Epidermal melanocyte (primary cell): ENCODE data around the gene ARRDC3.
"Not testable (repeated sequence)": the region's sequence is repeated elsewhere in the genome, so short reads cannot be mapped to it uniquely, and the experiment has no call there.

Experiments
- DNase-seq: peaks from one replicate; pipeline ENCODE4 v3.0.0; 2011; ENCODE audit warnings: low spot score; ENCODE audit not compliant: insufficient read length

ARRDC3 gene, protein sequence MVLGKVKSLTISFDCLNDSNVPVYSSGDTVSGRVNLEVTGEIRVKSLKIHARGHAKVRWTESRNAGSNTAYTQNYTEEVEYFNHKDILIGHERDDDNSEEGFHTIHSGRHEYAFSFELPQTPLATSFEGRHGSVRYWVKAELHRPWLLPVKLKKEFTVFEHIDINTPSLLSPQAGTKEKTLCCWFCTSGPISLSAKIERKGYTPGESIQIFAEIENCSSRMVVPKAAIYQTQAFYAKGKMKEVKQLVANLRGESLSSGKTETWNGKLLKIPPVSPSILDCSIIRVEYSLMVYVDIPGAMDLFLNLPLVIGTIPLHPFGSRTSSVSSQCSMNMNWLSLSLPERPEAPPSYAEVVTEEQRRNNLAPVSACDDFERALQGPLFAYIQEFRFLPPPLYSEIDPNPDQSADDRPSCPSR

GRCh38 chr5:91383027-91383955 lies at the start of gene ARRDC3:
ARRDC3 (minus strand) TSS chr5:91383317; CDS start chr5:91383092, 225 bp downstream.
- DNase-seq, result peak; percentile 75

- DNase-seq, result no peak
Measured at GRCh38 chr5:91430949-91431348, 47.8 kb upstream of the ARRDC3 start.

DNA sequence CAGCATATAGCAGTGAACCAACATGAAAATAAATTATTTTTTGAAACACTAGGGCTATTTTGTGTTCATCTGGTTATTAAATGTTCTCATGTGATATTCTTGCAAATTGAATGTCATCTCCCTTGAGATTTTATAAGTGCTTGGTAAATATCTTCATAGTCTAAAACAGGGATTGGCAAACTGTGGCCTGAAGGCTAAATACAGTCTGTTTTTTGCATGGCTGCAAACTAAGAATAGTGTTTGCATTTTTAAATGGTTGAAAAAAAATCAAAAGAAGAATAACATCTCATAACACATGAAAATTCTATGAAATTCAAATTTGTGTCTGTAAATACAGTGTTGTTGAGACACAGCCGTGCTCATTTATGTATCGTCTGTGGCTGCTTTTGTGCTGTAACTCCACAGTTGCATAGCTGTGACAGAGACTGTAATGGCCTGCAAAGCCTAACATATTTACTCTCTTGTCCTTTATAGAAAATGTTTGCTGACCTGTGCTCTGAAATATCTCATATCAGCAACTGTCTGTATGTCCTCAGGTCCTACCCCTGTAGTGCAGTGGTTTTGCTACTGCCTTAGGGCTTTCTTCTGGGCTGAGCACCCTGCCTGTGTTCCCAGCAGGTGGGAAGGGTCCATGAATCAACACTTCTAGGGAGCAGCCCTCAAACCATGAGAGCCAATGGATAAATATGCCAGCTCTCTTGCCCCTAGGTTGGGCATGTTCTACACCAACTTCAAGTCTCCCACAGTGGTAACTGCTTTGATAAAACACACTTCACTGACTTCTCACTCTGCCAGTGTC lies 41.7 kb upstream of the ARRDC3 start:
- DNase-seq, result no peak

DNA sequence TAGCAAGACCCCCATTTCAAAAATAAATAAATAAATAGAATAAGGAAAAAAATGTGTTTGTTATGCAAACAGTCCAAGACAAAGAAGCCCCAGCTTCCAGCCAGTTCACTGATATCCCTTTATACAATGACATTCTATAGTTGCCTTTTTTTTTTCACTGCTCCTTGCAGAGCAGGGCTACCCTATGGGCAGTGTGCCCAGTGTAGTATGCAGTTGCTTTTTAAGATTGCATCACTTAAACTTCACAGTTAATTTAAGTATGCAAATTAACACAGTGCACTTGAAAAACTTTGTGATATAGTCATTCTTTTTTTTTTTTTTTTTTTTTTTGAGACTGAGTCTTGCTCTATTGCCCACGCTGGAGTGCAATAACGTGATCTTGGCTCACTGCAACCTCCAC lies 40.8 kb upstream of the ARRDC3 start:
- DNase-seq, result no peak

DNA sequence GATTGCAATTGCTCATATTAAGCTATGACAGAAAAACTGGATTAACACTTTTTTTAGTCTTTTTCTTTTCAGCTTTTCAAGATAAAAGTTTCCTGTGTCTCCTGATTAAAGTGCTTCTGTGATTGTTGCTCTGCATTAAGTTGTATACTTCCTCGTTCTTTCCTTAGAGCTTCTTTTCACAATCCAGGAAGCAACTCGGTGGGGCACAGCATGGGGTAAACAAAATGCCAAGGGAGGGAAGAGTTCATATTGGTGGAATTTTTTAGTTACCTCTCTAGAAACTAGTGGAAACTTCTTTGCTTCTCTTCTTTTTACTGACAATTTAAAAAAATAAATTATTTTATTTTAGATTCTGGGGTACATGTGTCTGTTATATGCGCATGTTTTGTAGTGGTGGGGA lies 37.8 kb upstream of the ARRDC3 start:
- DNase-seq, result no peak

GRCh38 chr5:91419571-91420537 lies 36.7 kb upstream of the ARRDC3 start:
- no peak for DNase-seq

- DNase-seq, result no peak
Measured at GRCh38 chr5:91419136-91419535, 36.0 kb upstream of the ARRDC3 start.

DNA sequence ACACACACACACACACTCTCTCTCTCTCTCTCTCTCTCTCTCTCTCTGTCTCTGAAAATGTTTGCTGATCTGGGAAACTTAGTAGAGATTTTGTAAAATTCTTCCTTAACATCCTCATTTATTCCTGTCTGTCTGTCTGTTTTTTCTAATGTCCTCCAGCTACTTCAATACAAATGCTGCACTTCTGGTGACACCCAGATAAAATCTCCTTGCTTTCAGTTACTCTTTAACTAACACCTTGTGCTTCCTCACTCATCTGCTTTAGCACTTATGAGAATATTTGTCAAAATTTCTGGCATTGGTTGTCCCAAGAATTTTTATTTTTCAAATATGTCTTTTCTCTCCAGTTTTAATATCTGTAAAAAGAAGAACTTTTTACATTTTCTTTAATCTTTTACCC lies 35.0 kb upstream of the ARRDC3 start:
- no peak for DNase-seq

GRCh38 chr5:91417219-91417618 lies 34.1 kb upstream of the ARRDC3 start:
- DNase-seq, result no peak

DNA sequence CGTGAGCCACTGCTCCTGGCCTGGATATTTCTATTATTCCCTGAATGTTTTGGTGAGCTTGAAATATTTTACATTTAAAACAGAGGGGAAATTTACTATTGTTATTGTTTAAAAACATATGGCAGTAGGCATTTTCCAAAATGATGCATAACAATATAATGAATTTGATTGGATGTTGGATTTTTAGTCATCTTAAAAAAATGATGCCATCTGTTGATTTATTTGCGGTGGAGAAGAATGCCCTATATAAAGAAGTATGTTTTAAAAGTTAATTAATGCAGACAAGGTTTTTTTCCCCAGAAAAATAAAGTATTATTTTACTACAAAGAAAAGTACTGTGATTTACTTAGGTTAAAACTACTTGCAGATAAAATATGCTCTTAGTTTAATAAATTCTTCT lies 33.4 kb upstream of the ARRDC3 start:
- no peak for DNase-seq

DNA sequence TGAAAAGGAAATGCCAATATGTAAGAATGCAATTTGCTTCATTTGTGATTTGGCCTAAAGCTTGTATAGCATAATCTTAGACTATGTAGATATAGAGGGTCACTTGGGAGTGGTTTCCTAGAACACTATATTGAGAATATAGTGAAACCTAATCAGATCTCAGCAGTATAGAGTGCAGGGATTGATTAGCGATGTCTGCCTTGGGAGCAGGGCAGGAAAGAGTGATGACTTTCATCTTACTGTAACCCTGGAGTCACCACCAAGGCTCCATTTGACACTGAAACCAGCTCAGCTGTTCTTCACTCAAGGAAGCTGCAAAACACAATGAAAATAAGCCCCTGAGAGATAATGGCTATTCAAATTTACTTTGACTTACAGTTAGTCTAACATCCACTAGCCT lies 26.2 kb upstream of the ARRDC3 start:
- DNase-seq, result no peak

GRCh38 chr5:91408710-91409109 lies 25.6 kb upstream of the ARRDC3 start:
- DNase-seq, result no peak

DNA sequence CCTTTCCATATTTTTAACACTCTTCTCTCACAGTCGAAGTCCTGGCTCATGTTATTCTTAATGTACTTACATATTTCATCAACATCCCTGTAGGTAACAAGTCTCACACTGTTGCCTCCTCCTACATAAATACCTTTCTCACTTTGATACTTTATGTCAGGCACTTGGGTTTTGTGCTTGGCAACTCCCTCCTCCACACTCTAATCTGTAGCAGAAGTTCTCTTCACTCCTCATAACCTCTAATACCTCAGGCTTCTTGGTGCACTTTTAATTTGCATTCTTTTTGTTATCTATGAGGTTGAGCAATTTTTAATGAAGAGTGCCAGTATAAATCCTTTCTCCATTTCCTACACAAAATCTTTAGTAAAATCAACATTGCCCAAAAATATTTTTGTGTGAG lies 24.1 kb upstream of the ARRDC3 start:
- DNase-seq, result no peak

DNA sequence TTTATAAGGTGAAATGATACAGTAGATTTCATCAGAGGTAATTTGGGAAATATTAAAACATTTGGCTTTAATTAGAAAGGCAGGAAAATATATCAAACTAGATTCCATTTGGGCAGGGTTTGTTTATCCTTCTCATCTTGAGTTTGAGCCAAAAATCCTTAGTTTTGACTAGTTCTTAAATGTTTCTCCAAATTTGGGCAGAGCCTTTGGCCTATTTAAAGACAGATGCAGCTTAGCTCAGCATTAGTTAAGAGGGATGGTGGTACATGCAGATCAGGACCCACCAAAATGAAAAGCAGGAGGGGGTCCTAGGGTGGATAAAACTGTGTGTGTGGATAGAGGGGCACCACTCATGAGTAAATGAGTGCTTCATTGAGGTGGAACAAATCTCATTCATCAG lies 20.3 kb upstream of the ARRDC3 start:
- no peak for DNase-seq

- DNase-seq, result no peak
Measured at GRCh38 chr5:91401175-91401574, 18.1 kb upstream of the ARRDC3 start.

DNA sequence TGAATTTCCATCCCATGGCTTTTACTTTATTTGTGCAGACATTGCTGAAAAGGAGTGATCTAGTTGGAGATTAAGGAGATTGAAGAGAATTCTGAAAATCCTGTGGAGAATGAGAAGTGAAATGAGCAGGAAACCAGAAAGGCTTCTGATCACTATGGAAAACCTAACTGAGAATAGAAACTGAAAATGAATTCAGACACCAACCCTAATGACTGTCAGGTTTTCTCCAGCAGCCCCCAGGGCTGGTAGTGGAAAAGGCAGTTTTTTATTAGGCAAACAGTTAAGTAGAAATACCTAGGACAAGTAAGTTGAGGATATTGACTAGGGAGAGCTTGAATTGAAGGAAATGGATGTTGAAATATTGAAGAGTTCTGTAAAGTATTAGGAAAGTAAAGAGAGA lies 14.7 kb upstream of the ARRDC3 start:
- DNase-seq, result no peak

DNA sequence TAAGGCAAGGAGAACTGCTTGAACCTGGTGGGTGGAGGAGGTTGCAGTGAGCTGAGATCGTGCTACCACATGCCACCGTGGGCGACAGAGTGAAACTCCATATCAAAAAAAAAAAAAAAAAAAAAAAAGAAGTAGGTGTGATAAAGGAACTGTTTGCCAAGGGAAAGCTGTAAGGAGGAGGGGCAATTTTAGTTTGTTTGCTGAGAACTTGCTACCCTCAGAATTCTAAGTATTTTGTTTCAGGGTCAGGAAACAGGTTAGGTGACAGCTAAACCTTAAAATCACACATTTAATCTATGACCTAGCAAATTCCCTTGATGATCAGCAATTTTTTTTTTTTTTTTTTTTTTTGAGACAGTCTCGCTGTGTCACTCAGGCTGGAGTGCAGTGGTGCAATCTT lies 7.2 kb upstream of the ARRDC3 start:
- no peak for DNase-seq

GRCh38 chr5:91389555-91389954 lies 6.4 kb upstream of the ARRDC3 start:
- DNase-seq, result not testable (repeated sequence)

- no peak for DNase-seq
Measured at GRCh38 chr5:91388362-91388761, 5.2 kb upstream of the ARRDC3 start.

DNA sequence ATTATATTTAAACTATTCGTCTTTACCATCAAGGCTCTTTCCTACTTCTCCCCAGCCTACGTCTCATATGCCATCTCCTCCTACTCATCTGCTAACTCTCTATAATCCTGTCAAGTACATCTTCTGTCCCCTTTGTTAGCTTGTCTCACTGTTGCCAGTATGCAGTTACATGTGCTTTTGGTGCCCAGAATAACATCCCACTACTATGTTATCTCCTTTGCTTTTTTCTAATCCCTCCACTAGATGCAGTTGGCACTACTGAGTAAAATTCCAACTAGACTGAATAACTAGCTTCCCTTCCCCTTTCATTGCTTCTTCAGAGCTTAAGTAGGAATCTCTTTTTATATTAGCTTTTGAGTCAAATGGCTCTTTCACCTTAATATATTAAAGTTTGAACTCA lies 3.0 kb upstream of the ARRDC3 start:
- DNase-seq, result no peak
